WERI-Rb-1 (cell line): ENCODE measurements around the gene SLC25A31.

Source experiments
- DNase-seq: peaks from one replicate; pipeline ENCODE4 v3.0.0-alpha.2; 2020
- H3K27ac ChIP-seq: fragments of 250-450 bp; sonication (Bioruptor Pico); 2 replicates; pipeline ENCODE4 v1.5.1; 2020; ENCODE audit warnings: mild to moderate bottlenecking, moderate library complexity
- H3K27me3 ChIP-seq: fragments of 250-450 bp; sonication (Bioruptor Pico); 2 replicates; pipeline ENCODE4 v1.5.1; 2021; ENCODE audit warnings: mild to moderate bottlenecking, low read depth, moderate library complexity; ENCODE audit not compliant: insufficient read depth, severe bottlenecking
- H3K36me3 ChIP-seq: fragments of 250-450 bp; sonication (Bioruptor Pico); 2 replicates; pipeline ENCODE4 v1.5.1; 2020; ENCODE audit warnings: mild to moderate bottlenecking, moderate library complexity
- H3K4me3 ChIP-seq: 2 replicates; pipeline ENCODE4 v1.5.1; 2011; ENCODE audit warnings: low read depth, mild to moderate bottlenecking, control low read depth, low read length
- H3K9me3 ChIP-seq: fragments of 250-450 bp; sonication (Bioruptor Pico); 2 replicates; pipeline ENCODE4 v1.5.1; 2021; ENCODE audit warnings: mild to moderate bottlenecking, moderate library complexity; ENCODE audit not compliant: severe bottlenecking
- TF ChIP-seq, protein P1 (sequence below): IDR thresholded peaks from 2 replicates; pipeline ENCODE4 v1.5.1; 2011; ENCODE audit warnings: low read depth, mild to moderate bottlenecking, control low read depth, inconsistent platforms, low read length

The SLC25A31 gene

DNA sequence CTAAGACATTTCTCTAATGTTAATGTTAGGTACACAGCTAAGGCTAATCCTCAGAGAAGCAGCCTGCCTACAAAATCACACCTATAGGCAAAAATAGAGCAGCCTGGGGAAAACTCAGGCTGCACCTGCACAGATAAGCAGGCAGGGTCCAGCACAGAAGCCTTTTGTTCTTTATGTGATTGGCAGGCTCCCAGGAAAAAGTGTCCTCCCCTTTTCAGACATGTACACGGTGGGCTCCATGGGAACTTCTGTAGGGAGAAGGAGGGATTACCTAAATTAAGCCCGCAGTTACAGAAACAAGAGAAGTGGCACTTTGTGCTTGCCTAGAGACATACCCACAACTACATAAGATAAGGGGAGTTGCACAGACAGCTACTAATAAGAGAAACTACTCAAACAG lies 47.9 kb downstream of the SLC25A31 start:
- DNase-seq = no peak
- Histone ChIP-seq H3K9me3 (no peaks in the 10 kb centered on the region), H3K27me3 (no peaks in the 10 kb centered on the region), H3K36me3 (peaks cover 5% of the 10 kb centered on the region; the same call in 1 of the 2 replicates), H3K4me3 (no peak overlapping the region), H3K27ac (no peak overlapping the region)
- TF ChIP-seq, protein P1, sequence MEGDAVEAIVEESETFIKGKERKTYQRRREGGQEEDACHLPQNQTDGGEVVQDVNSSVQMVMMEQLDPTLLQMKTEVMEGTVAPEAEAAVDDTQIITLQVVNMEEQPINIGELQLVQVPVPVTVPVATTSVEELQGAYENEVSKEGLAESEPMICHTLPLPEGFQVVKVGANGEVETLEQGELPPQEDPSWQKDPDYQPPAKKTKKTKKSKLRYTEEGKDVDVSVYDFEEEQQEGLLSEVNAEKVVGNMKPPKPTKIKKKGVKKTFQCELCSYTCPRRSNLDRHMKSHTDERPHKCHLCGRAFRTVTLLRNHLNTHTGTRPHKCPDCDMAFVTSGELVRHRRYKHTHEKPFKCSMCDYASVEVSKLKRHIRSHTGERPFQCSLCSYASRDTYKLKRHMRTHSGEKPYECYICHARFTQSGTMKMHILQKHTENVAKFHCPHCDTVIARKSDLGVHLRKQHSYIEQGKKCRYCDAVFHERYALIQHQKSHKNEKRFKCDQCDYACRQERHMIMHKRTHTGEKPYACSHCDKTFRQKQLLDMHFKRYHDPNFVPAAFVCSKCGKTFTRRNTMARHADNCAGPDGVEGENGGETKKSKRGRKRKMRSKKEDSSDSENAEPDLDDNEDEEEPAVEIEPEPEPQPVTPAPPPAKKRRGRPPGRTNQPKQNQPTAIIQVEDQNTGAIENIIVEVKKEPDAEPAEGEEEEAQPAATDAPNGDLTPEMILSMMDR = no peak

- TF ChIP-seq, protein P1 = no peak
- DNase-seq = no peak
- Histone ChIP-seq H3K36me3 (peaks cover 8% of the 10 kb centered on the region; the same call in 1 of the 2 replicates), H3K27me3 (no peaks in the 10 kb centered on the region), H3K27ac (no peak overlapping the region), H3K4me3 (no peak overlapping the region), H3K9me3 (no peaks in the 10 kb centered on the region)
Measured at GRCh38 chr4:127780598-127780997, 50.4 kb downstream of the SLC25A31 start.

- DNase-seq = no peak
- Histone ChIP-seq H3K27me3 (no peaks in the 10 kb centered on the region), H3K4me3 (peak overlapping the region; percentile 58), H3K27ac (peak overlapping the region; percentile 90), H3K36me3 (peaks cover 13% of the 10 kb centered on the region), H3K9me3 (no peaks in the 10 kb centered on the region)
- TF ChIP-seq, protein P1 = no peak
Measured at GRCh38 chr4:127781300-127782024, 51.3 kb downstream of the SLC25A31 start.

DNA sequence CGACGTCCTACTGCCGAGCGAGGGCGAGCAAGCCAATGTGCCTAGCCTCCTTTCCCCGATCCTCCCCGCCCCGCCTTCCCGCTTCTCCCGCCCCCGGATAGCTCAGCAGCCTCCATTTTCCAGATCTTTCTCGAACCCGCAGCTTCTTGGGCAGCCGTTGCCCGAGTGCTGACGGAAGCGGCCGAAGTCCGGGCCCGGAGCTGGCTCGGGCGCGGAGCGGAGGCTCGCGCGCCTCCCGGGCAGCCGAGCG lies 51.8 kb downstream of the SLC25A31 start:
- H3K27me3 ChIP-seq = no peaks in the 10 kb centered on the region
- H3K36me3 ChIP-seq = peaks cover 13% of the 10 kb centered on the region
- H3K9me3 ChIP-seq = no peaks in the 10 kb centered on the region
- peak overlapping the region; percentile 90 for H3K27ac ChIP-seq
- DNase-seq = peak; percentile 93
- H3K4me3 ChIP-seq = peak overlapping the region; percentile 58
- TF ChIP-seq, protein P1 = no peak

DNA sequence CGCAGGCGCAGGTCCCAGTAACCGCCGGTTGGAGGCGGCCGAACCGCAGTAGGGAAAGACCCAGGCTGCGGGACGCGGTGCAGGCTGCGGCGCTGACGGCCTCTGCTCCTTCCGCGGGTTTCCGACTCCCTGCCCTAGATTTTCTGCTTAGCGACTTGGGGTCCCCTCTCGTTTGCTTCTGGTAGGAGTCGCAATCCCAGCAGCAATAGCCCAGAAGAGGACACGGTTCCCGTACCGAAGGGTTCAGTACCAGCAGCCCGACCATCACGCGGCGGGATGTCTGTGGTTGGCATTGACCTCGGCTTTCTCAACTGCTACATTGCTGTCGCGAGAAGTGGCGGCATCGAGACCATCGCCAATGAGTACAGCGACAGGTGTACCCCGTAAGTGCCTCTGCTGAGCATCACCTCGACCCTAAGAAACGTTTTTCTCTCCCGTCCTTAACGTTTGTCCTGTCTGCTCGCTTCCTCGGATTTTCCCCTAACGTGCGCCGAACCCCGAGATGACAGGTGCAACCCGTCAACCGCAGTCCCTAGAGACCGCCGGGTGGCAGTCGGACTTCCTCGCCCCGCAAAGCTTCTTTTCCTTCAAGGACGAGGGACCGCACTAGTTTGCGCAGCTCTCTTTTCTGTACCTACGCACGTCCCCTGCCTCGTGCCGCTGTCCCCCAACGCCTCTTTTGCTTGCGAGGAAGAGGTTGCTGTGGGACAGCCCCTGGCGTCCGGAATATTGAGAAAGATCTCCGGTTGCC lies 52.2 kb downstream of the SLC25A31 start, which contains the start of gene HSPA4L:
TSS of gene HSPA4L (plus strand) at position 48 of the 751 bp plus-strand sequence. CDS start at position 277, 229 bp downstream.
- Histone ChIP-seq H3K9me3 (no peaks in the 10 kb centered on the region), H3K27me3 (no peaks in the 10 kb centered on the region), H3K36me3 (peaks cover 13% of the 10 kb centered on the region), H3K4me3 (peak within 1 kb of the TSS; percentile 58), H3K27ac (peak within 1 kb of the TSS; percentile 90)
- TF ChIP-seq, protein P1 = peak; percentile 69
- DNase-seq = peak; percentile 71
